CD4-positive, alpha-beta memory T cell (primary cell): ENCODE data around the gene PPEF1. TPM values are rescaled to one million over a fixed set of nuclear protein-coding genes. Genes with fewer than 3 reads are reported as not detected.

Experiments
- CTCF ChIA-PET: fragments of 350-600 bp; sonication (Branson Sonifier 250); formaldehyde crosslinking; loops from one replicate; lab custom pipeline; 2021; ENCODE audit warnings: inconsistent platforms; ENCODE audit not compliant: partially characterized antibody; lab: Charles Lee
- POLR2A ChIA-PET: fragments of 350-600 bp; sonication (Branson Sonifier 250); formaldehyde crosslinking; loops from one replicate; lab custom pipeline; 2021; ENCODE audit not compliant: partially characterized antibody; lab: Charles Lee
- DNase-seq, 5 donors: peaks; one replicate each; pipeline versions ENCODE4 v3.0.0 to v3.0.0-alpha.2; 2020 to 2022; ENCODE audit warnings: mixed read lengths in 1 of 5
- H3K27ac ChIP-seq: one replicate; pipeline ENCODE4 v1.7.0; 2013; ENCODE audit warnings: low read depth, low read length
- H3K27me3 ChIP-seq: 2 replicates; pipeline ENCODE4 v1.7.0; 2013; ENCODE audit warnings: mild to moderate bottlenecking, low read length, moderate library complexity; ENCODE audit not compliant: insufficient read depth
- H3K36me3 ChIP-seq: 2 replicates; pipeline ENCODE4 v1.7.0; 2013; ENCODE audit warnings: mild to moderate bottlenecking, low read length, moderate library complexity; ENCODE audit not compliant: insufficient read depth
- H3K4me1 ChIP-seq: 2 replicates; pipeline ENCODE4 v1.7.0; 2013; ENCODE audit warnings: mild to moderate bottlenecking, low read length, moderate library complexity; ENCODE audit not compliant: insufficient read depth
- H3K4me3 ChIP-seq, 2 donors: one replicate each; pipeline ENCODE4 v1.7.0; 2013; ENCODE audit warnings: low read length in 2 of 2, mild to moderate bottlenecking in 1 of 2
- H3K9me3 ChIP-seq, 2 donors: one replicate each; pipeline ENCODE4 v1.7.0; 2013; ENCODE audit warnings: low read length in 2 of 2, control low read depth in 1 of 2; ENCODE audit not compliant: control insufficient read depth in 1 of 2
- H3K27ac Mint-ChIP-seq, 7 donors: one replicate each; pipeline ENCODE4 v1.8.0; 2020 to 2021; ENCODE audit warnings: mixed read lengths in 7 of 7, mild to moderate bottlenecking in 6 of 7, inconsistent platforms in 3 of 7, moderate library complexity in 3 of 7
- H3K27me3 Mint-ChIP-seq, 2 donors: one replicate each; pipeline ENCODE4 v1.8.0; 2020 to 2021; ENCODE audit warnings: mixed read lengths in 2 of 2
- H3K36me3 Mint-ChIP-seq, 2 donors: one replicate each; pipeline ENCODE4 v1.8.0; 2020 to 2021; ENCODE audit warnings: mixed read lengths in 2 of 2, inconsistent platforms in 1 of 2, mild to moderate bottlenecking in 1 of 2
- H3K4me1 Mint-ChIP-seq, 4 donors: one replicate each; pipeline ENCODE4 v1.8.0; 2020 to 2021; ENCODE audit warnings: mixed read lengths in 4 of 4, mild to moderate bottlenecking in 1 of 4
- H3K4me3 Mint-ChIP-seq, 8 donors: one replicate each; pipeline ENCODE4 v1.8.0; 2020 to 2021; ENCODE audit warnings: mixed read lengths in 8 of 8, mild to moderate bottlenecking in 7 of 8, moderate library complexity in 6 of 8, inconsistent platforms in 3 of 8
- H3K9me3 Mint-ChIP-seq, 8 donors: one replicate each; pipeline ENCODE4 v1.8.0; 2020 to 2021; ENCODE audit warnings: mixed read lengths in 8 of 8, mild to moderate bottlenecking in 5 of 8, inconsistent platforms in 3 of 8, moderate library complexity in 1 of 8
- intact Hi-C: fragments of 100-400 bp; cut with micrococcal nuclease; formaldehyde crosslinking; loops from one replicate; pipeline ENCODE4 v1.15.1; 2023
- polyA plus RNA-seq, 2 donors: library from polyadenylated mRNA; unstranded; fragments of 300-500 nt; fragmentation: Illumina TruSeq; gene quantifications; one replicate each; pipeline ENCODE4 v1.2.3, GENCODE V29; 2021
- total RNA-seq, 2 experiments: library from RNA; stranded (reverse); gene quantifications; one replicate each; pipeline ENCODE4 v1.2.3, GENCODE V29; 2021

PPEF1 gene
- total and polyA plus RNA-seq, 4 experiments from 2014 or later, result 1.00 TPM; not detected in 3

- Mint-ChIP-seq H3K27me3 (peaks cover 4 to 6% of the 10 kb centered on the region in 2 donors), H3K4me3 (no peak overlapping the region), H3K27ac (no peak overlapping the region), H3K4me1 (no peaks in the 10 kb centered on the region), H3K36me3 (no peaks in the 10 kb centered on the region), H3K9me3 (no peaks in the 10 kb centered on the region)
- Histone ChIP-seq H3K9me3 (no peaks in the 10 kb centered on the region), H3K4me3 (no peak overlapping the region), H3K36me3 (no peaks in the 10 kb centered on the region), H3K4me1 (no peaks in the 10 kb centered on the region), H3K27me3 (no peaks in the 10 kb centered on the region), H3K27ac (no peak overlapping the region)
- DNase-seq, result no peak
- intact Hi-C loops, result no loop called here
- POLR2A ChIA-PET, result no interaction called here
- CTCF ChIA-PET, result no interaction called here
Observed at GRCh38 chrX:18872621-18873020, 165.2 kb downstream of the PPEF1 start.

GRCh38 chrX:18873189-18873791, 165.8 kb downstream of the PPEF1 start:
- peak overlapping the region in 1 of 7 donors; percentile 7 for H3K27ac Mint-ChIP-seq
- Histone ChIP-seq H3K4me1 (no peaks in the 10 kb centered on the region), H3K36me3 (no peaks in the 10 kb centered on the region), H3K9me3 (no peaks in the 10 kb centered on the region), H3K27ac (no peak overlapping the region), H3K27me3 (no peaks in the 10 kb centered on the region), H3K4me3 (no peak overlapping the region)
- ChIA-PET POLR2A (no interaction called here), CTCF (no interaction called here)
- no peak for DNase-seq
- peaks cover 0 to 1% (median 0%) of the 10 kb centered on the region in 8 donors for H3K9me3 Mint-ChIP-seq
- H3K36me3 Mint-ChIP-seq, result no peaks in the 10 kb centered on the region
- intact Hi-C loops, result no loop called here
- H3K27me3 Mint-ChIP-seq, result peaks cover 4 to 7% of the 10 kb centered on the region in 2 donors
- peak overlapping the region in 3 of 8 donors; percentile 6 to 47 (median 31) for H3K4me3 Mint-ChIP-seq
- H3K4me1 Mint-ChIP-seq, result no peaks in the 10 kb centered on the region

- H3K27ac ChIP-seq, result no peak overlapping the region
- Mint-ChIP-seq H3K4me1 (no peaks in the 10 kb centered on the region), H3K36me3 (no peaks in the 10 kb centered on the region), H3K27me3 (peaks cover 6 to 9% of the 10 kb centered on the region in 2 donors), H3K27ac (no peak overlapping the region), H3K9me3 (peaks cover 0 to 3% (median 0%) of the 10 kb centered on the region in 8 donors), H3K4me3 (peak overlapping the region in 1 of 8 donors; percentile 6)
- intact Hi-C loops, result no loop called here
- ChIA-PET POLR2A (no interaction called here), CTCF (no interaction called here)
- no peaks in the 10 kb centered on the region for H3K9me3 ChIP-seq
- DNase-seq, result no peak
- H3K36me3 ChIP-seq, result no peaks in the 10 kb centered on the region
- no peaks in the 10 kb centered on the region for H3K4me1 ChIP-seq
- H3K4me3 ChIP-seq, result no peak overlapping the region
- H3K27me3 ChIP-seq, result no peaks in the 10 kb centered on the region
Observed at GRCh38 chrX:18873836-18874235, 166.4 kb downstream of the PPEF1 start.

- Mint-ChIP-seq H3K4me1 (no peaks in the 10 kb centered on the region), H3K36me3 (no peaks in the 10 kb centered on the region), H3K4me3 (no peak overlapping the region), H3K9me3 (peaks cover 0 to 3% (median 0%) of the 10 kb centered on the region in 8 donors), H3K27me3 (peaks cover 6 to 9% of the 10 kb centered on the region in 2 donors), H3K27ac (no peak overlapping the region)
- no peaks in the 10 kb centered on the region for H3K36me3 ChIP-seq
- H3K4me3 ChIP-seq, result no peak overlapping the region
- no peak for DNase-seq
- no peak overlapping the region for H3K27ac ChIP-seq
- POLR2A ChIA-PET, result no interaction called here
- no peaks in the 10 kb centered on the region for H3K9me3 ChIP-seq
- intact Hi-C loops, result no loop called here
- CTCF ChIA-PET, result no interaction called here
- no peaks in the 10 kb centered on the region for H3K4me1 ChIP-seq
- H3K27me3 ChIP-seq, result no peaks in the 10 kb centered on the region
Observed at GRCh38 chrX:18874560-18875255, 167.3 kb downstream of the PPEF1 start.

- Mint-ChIP-seq H3K9me3 (peaks cover 0 to 3% (median 0%) of the 10 kb centered on the region in 8 donors), H3K27me3 (peaks cover 6 to 9% of the 10 kb centered on the region in 2 donors), H3K4me1 (no peaks in the 10 kb centered on the region), H3K27ac (no peak overlapping the region), H3K4me3 (no peak overlapping the region), H3K36me3 (no peaks in the 10 kb centered on the region)
- Histone ChIP-seq H3K4me1 (no peaks in the 10 kb centered on the region), H3K27me3 (no peaks in the 10 kb centered on the region), H3K9me3 (no peaks in the 10 kb centered on the region), H3K27ac (no peak overlapping the region), H3K36me3 (no peaks in the 10 kb centered on the region), H3K4me3 (no peak overlapping the region)
- no peak for DNase-seq
- CTCF ChIA-PET, result no interaction called here
- intact Hi-C loops, result no loop called here
- POLR2A ChIA-PET, result no interaction called here
Observed at GRCh38 chrX:18875256-18875878, 167.9 kb downstream of the PPEF1 start.

GRCh38 chrX:18877469-18877868, 170.0 kb downstream of the PPEF1 start:
- peaks cover 0 to 3% (median 0%) of the 10 kb centered on the region in 8 donors for H3K9me3 Mint-ChIP-seq
- Histone ChIP-seq H3K9me3 (no peaks in the 10 kb centered on the region), H3K36me3 (no peaks in the 10 kb centered on the region), H3K27ac (no peak overlapping the region), H3K27me3 (no peaks in the 10 kb centered on the region), H3K4me1 (no peaks in the 10 kb centered on the region), H3K4me3 (no peak overlapping the region)
- no peak overlapping the region for H3K27ac Mint-ChIP-seq
- H3K36me3 Mint-ChIP-seq, result no peaks in the 10 kb centered on the region
- intact Hi-C loops, result no loop called here
- H3K4me1 Mint-ChIP-seq, result no peaks in the 10 kb centered on the region
- POLR2A ChIA-PET, result no interaction called here
- H3K27me3 Mint-ChIP-seq, result peaks cover 6 to 9% of the 10 kb centered on the region in 2 donors
- H3K4me3 Mint-ChIP-seq, result no peak overlapping the region
- CTCF ChIA-PET, result interaction anchor here (1.2 kb wide), 1 partner anchor 9 kb away, joined by 3 read pairs; no protein-coding TSS in a partner anchor
- no peak for DNase-seq
